KOPT-K1 (cell line): ENCODE results near the gene MYLK4.

Experiments
- H3K27ac ChIP-seq: fragments of 200-600 bp; sonication (generic); 2 replicates; pipeline ENCODE4 v1.5.1; 2016; ENCODE audit warnings: antibody characterized with exemption, mild to moderate bottlenecking, low read depth, low read length; ENCODE audit not compliant: poor library complexity, severe bottlenecking
- H3K36me3 ChIP-seq: fragments of 200-600 bp; sonication (generic); 2 replicates; pipeline ENCODE4 v1.5.1; 2017; ENCODE audit warnings: antibody characterized with exemption, mild to moderate bottlenecking, low read length, moderate library complexity; ENCODE audit not compliant: insufficient read depth
- H3K9me3 ChIP-seq: fragments of 200-600 bp; sonication (generic); 2 replicates; pipeline ENCODE4 v1.5.1; 2017; ENCODE audit warnings: antibody characterized with exemption, low read length, mild to moderate bottlenecking; ENCODE audit not compliant: insufficient read depth, poor library complexity, severe bottlenecking

The MYLK4 gene

GRCh38 chr6:2784061-2784460 is 33.3 kb upstream of the MYLK4 start:
- peaks cover 95% of the 10 kb centered on the region for H3K36me3 ChIP-seq
- no peaks in the 10 kb centered on the region for H3K9me3 ChIP-seq
- no peak overlapping the region for H3K27ac ChIP-seq

GRCh38 chr6:2783188-2783963 is 32.7 kb upstream of the MYLK4 start:
- H3K36me3 ChIP-seq = peaks cover 99% of the 10 kb centered on the region
- no peak overlapping the region for H3K27ac ChIP-seq
- H3K9me3 ChIP-seq = no peaks in the 10 kb centered on the region

DNA sequence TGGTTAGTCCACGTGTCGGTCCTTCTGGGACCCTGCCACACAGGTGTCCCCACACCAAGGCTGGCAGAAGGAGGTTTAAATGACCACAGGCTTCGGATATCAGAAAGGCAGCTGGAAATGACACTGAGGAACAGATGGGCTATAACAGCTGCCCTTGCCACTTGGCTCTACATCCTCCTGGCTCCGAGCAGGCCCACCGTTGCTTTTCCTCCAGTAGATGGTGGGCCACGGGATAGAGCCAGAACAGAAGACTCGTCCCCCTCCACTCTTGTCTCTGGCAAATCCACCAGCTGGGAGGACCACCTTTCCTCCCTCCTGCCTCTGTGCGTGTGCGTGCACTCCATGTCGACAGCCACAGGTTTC is 32.1 kb upstream of the MYLK4 start:
- no peaks in the 10 kb centered on the region for H3K9me3 ChIP-seq
- H3K36me3 ChIP-seq = peaks cover 100% of the 10 kb centered on the region
- H3K27ac ChIP-seq = no peak overlapping the region

DNA sequence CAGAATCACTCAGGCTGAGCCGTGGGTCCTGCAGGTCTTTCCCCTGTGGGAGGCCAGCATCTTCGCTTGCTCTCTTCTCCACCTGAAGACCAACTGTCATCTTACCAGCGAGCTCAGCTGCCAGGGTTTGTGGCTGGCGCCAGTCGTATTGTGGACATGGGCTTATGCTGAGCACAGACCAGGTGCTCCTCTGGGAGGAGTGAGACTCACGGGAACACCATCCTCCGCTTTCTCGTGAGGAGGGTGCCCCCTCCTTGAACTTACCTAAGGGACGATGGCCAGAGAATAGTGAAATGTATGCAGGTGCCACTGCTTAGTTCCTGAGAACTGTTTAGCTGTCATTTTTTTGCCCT is 31.6 kb upstream of the MYLK4 start:
- no peak overlapping the region for H3K27ac ChIP-seq
- no peaks in the 10 kb centered on the region for H3K9me3 ChIP-seq
- H3K36me3 ChIP-seq = peaks cover 100% of the 10 kb centered on the region

- Histone ChIP-seq H3K9me3 (no peaks in the 10 kb centered on the region), H3K27ac (no peak overlapping the region), H3K36me3 (peaks cover 100% of the 10 kb centered on the region)
These were observed 31.1 kb upstream of the MYLK4 start for GRCh38 chr6:2781685-2782355.

- no peaks in the 10 kb centered on the region for H3K9me3 ChIP-seq
- H3K36me3 ChIP-seq = peaks cover 98% of the 10 kb centered on the region
These were observed 29.5 kb upstream of the MYLK4 start for GRCh38 chr6:2780102-2780737.

GRCh38 chr6:2777249-2777648 is 26.5 kb upstream of the MYLK4 start:
- H3K36me3 ChIP-seq = peaks cover 98% of the 10 kb centered on the region
- H3K27ac ChIP-seq = no peak overlapping the region

More at GRCh38 chr6:2780102-2780737, 29.5 kb upstream of the MYLK4 start:
- H3K27ac ChIP-seq = no peak overlapping the region

DNA sequence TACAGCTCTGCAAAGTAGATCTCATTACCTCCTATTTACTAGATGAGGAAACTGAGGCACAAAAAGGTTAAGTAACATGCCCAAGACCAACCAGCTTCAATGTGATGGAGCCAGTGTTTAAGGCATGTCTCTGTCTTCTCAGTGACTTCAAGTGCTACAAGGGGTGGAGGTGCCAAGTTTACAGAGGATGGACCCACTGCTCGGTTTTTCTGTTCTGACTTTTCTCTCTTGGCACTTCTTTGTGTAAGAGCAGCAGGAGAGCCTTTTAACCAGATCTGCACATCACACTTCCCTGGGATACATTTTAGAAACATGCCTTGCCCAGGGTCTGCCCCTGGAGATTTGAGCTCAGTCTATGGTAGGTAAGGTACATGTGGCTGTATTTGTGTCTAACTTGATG is 24.3 kb upstream of the MYLK4 start:
- H3K27ac ChIP-seq = no peak overlapping the region
- H3K9me3 ChIP-seq = no peaks in the 10 kb centered on the region
- peaks cover 98% of the 10 kb centered on the region for H3K36me3 ChIP-seq

More at GRCh38 chr6:2777249-2777648, 26.5 kb upstream of the MYLK4 start:
- no peaks in the 10 kb centered on the region for H3K9me3 ChIP-seq

DNA sequence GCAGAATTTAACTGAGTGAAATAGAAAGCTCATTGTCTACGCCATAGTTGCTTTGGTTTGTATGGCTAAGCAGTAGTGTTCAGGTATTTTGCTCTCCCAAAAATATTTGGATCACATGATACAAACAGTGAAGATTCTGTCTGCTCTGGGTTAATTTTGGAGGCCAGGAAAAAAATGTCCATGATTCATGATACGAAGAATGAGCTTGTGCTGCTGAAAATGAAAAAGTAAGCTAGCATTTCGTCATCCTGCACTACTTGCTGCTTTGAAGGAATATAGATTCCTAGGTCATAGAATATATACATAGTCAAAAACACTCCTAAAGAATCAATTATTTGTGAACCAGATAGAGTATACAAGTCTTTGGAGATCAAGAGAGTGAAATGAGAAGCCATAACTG is 22.7 kb upstream of the MYLK4 start:
- Histone ChIP-seq H3K27ac (no peak overlapping the region), H3K9me3 (no peaks in the 10 kb centered on the region), H3K36me3 (peaks cover 96% of the 10 kb centered on the region)

DNA sequence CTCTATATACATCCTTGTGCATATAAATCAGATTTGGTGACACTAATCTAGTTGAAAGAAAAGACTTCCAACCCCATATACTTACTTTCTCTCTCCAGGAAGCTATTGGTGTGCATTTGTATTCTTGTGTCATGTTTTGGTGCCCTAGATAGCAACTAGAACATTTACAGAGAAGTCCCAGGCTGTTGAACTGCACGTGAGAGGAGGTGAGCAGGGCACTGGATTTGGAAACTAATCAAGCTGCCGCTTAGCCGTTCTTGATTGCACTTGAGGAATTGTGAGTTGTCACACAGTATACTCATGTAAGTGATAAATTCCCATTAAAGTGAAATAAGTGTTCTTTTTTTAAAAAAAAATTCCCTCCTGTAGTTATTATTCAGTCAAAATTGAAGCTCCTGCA is 22.1 kb upstream of the MYLK4 start:
- Histone ChIP-seq H3K36me3 (peaks cover 96% of the 10 kb centered on the region), H3K9me3 (no peaks in the 10 kb centered on the region)

GRCh38 chr6:2771079-2771478 is 20.4 kb upstream of the MYLK4 start:
- H3K9me3 ChIP-seq = no peaks in the 10 kb centered on the region
- no peak overlapping the region for H3K27ac ChIP-seq
- H3K36me3 ChIP-seq = peaks cover 85% of the 10 kb centered on the region

More for the DNA sequence above, 22.1 kb upstream of the MYLK4 start:
- no peak overlapping the region for H3K27ac ChIP-seq

- Histone ChIP-seq H3K27ac (no peak overlapping the region), H3K9me3 (no peaks in the 10 kb centered on the region), H3K36me3 (peaks cover 78% of the 10 kb centered on the region)
These were observed 19.4 kb upstream of the MYLK4 start for GRCh38 chr6:2770171-2770570.

- Histone ChIP-seq H3K9me3 (no peaks in the 10 kb centered on the region), H3K27ac (no peak overlapping the region), H3K36me3 (peaks cover 63% of the 10 kb centered on the region)
These were observed 18.0 kb upstream of the MYLK4 start for GRCh38 chr6:2768696-2769095.

- Histone ChIP-seq H3K27ac (peak overlapping the region; percentile 19), H3K9me3 (no peaks in the 10 kb centered on the region), H3K36me3 (peaks cover 55% of the 10 kb centered on the region)
These were observed 17.2 kb upstream of the MYLK4 start for GRCh38 chr6:2767657-2768524.
